Measurements from ENCODE around the gene TRMO. TPM values are rescaled to one million over a fixed set of nuclear protein-coding genes. Genes with fewer than 3 reads are reported as not detected.

The TRMO gene
- total and polyA plus RNA-seq, 2 experiments from 2014 or later: 5.0 to 6.4 TPM

GRCh38 chr9:97934321-97935115, 12.2 kb upstream of the TRMO start:
- no peak overlapping the region for H3K27ac ChIP-seq (ENCODE audit: low read depth)
- peaks cover 59% of the 10 kb centered on the region for H3K27me3 ChIP-seq (ENCODE audit: insufficient read depth)
- Mint-ChIP-seq H3K9me3 (no peaks in the 10 kb centered on the region), H3K4me3 (no peak overlapping the region), H3K36me3 (ENCODE audit: low read depth) (no peaks in the 10 kb centered on the region), H3K4me1 (peaks cover 4% of the 10 kb centered on the region; the same call in 2 of the 3 replicates), H3K27ac (no peak overlapping the region), H3K27me3 (ENCODE audit: insufficient read depth, low read depth, poor library complexity) (peaks cover 3% of the 10 kb centered on the region)
- no peaks in the 10 kb centered on the region for H3K36me3 ChIP-seq (ENCODE audit: insufficient read depth)
- H3K9me2 ChIP-seq (ENCODE audit: insufficient read depth): no peaks in the 10 kb centered on the region
- no peak overlapping the region for H3K4me3 ChIP-seq
- TF ChIP-seq POLR2AphosphoS5 (IDR thresholded peaks at IDR 0.05; ENCODE audit: low read depth) (no peak), CTCF (conservative IDR thresholded peaks at IDR 0.05; ENCODE audit: low read depth in 2 of 2) (no peak), EZH2phosphoT487 (IDR thresholded peaks at IDR 0.05; ENCODE audit: unreplicated experiment) (no peak), ZNF331 (CRISPR knock-in tag; IDR thresholded peaks at IDR 0.05; ENCODE audit: low read depth) (no peak), EZH2 (IDR thresholded peaks at IDR 0.05; ENCODE audit: low read depth, unreplicated experiment) (no peak), NANOG (IDR thresholded peaks at IDR 0.05; ENCODE audit: borderline replicate concordance) (no peak), ZNF462 (CRISPR knock-in tag; IDR thresholded peaks at IDR 0.05) (no peak), STAT1 (IDR thresholded peaks at IDR 0.05; ENCODE audit: unreplicated experiment) (no peak), CREB1 (CRISPR knock-in tag; IDR thresholded peaks at IDR 0.05; ENCODE audit: low read depth) (no peak), JUNB (IDR thresholded peaks at IDR 0.05; ENCODE audit: unreplicated experiment) (no peak), ZNF114 (CRISPR knock-in tag; IDR thresholded peaks at IDR 0.05) (no peak), ETS1 (IDR thresholded peaks at IDR 0.05) (no peak), REST (IDR thresholded peaks at IDR 0.05; ENCODE audit: unreplicated experiment) (no peak)
- no peaks in the 10 kb centered on the region for H3K4me1 ChIP-seq (ENCODE audit: insufficient read depth)
- ATAC-seq (peak; percentile 81), DNase-seq (ENCODE audit: low spot score) (peak; percentile 43)
- H3F3A ChIP-seq (replicated peaks; ENCODE audit: low read depth): no peaks in the 10 kb centered on the region
- H4K20me1 ChIP-seq (replicated peaks; ENCODE audit: insufficient read depth): no peaks in the 10 kb centered on the region
- no peak overlapping the region for H3K4me2 ChIP-seq
- peak overlapping the region; percentile 33; the same call in 1 of the 2 replicates for H2AFZ ChIP-seq
- no peaks in the 10 kb centered on the region for H3K79me2 ChIP-seq (replicated peaks; ENCODE audit: insufficient read depth)

Data from GM23338 (cell line).